H1 (cell line): Measurements from ENCODE around the gene AOAH. TPM values are rescaled to one million over a fixed set of nuclear protein-coding genes. Genes with fewer than 3 reads are reported as not detected.

Experiments used
- ATF2 ChIP-seq: IDR thresholded peaks from 2 replicates; pipeline ENCODE4 v1.6.1; 2012; ENCODE audit warnings: low read length, inconsistent platforms
- RAD21 ChIP-seq, 2 experiments: IDR thresholded peaks in 1 of 2; conservative IDR thresholded peaks in 1 of 2; 2 replicates each; pipeline ENCODE4 v1.6.1; 2011; ENCODE audit warnings: low read depth in 2 of 2, low read length in 2 of 2, improper control_type of control experiment in 1 of 2, inconsistent platforms in 1 of 2, mild to moderate bottlenecking in 1 of 2, moderate library complexity in 1 of 2
- polyA plus RNA-seq, 7 experiments: library from polyadenylated mRNA; depleted of rRNA in 3 of 7; stranded (reverse) in 5 of 7; unstranded in 2 of 7; fragments of >200 nt in 5 of 7; fragments of 200-250 nt in 2 of 7; gene quantifications; 1 replicate in 5 of 7; 2 replicates in 1 of 7; 4 replicates in 1 of 7; pipeline versions ENCODE4 v1.2.1 to v1.2.3, GENCODE V29; 2011 to 2013; ENCODE audit warnings: missing spikeins in 2 of 7, mixed read lengths in 2 of 7
- total RNA-seq: library from RNA; stranded (reverse); fragmentation: NEBNext Ultra II Directional; extraction: Animal tissue kit (Norgen Biotek cat#: 25700); gene quantifications from 2 replicates; pipeline ENCODE4 v1.2.1, GENCODE V29; 2021

AOAH gene
- total and polyA plus RNA-seq, 2 of the 8 experiments (the other 6 are each of a cell fraction or from before 2014, with no cell fraction given), result 0.08 TPM; not detected in 1

GRCh38 chr7:36708767-36709166 is 15.5 kb downstream of the AOAH start (continued):
- TF ChIP-seq RAD21 (IDR thresholded peaks at IDR 0.05 in 1 of 2, conservative IDR thresholded peaks at IDR 0.05 in 1 of 2; ENCODE audit: low read depth in 2 of 2, low read length in 2 of 2) (no peak), ATF2 (no peak)
